ENCODE results near the gene SRSF12.

DNA sequence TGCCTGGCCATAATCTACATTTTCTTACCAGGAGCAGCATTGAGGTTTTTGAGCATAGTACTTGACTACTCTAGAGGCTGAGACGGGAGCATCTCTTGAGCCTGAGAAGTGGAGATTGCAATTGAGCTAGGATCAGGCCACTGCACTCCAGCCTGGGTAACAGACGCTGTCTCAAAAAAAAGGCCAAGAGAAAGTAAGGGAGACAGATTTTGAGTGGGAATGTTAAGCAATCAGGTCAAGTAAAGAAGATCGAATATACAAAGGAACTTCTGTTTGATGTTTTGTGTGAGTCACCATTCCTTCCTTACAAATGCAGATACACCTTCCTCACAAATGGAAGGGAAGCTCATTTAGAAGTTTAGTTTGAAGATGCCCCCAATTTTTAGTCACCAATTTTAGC, 32.9 kb downstream of the SRSF12 start:
- TF ChIP-seq, protein P1, sequence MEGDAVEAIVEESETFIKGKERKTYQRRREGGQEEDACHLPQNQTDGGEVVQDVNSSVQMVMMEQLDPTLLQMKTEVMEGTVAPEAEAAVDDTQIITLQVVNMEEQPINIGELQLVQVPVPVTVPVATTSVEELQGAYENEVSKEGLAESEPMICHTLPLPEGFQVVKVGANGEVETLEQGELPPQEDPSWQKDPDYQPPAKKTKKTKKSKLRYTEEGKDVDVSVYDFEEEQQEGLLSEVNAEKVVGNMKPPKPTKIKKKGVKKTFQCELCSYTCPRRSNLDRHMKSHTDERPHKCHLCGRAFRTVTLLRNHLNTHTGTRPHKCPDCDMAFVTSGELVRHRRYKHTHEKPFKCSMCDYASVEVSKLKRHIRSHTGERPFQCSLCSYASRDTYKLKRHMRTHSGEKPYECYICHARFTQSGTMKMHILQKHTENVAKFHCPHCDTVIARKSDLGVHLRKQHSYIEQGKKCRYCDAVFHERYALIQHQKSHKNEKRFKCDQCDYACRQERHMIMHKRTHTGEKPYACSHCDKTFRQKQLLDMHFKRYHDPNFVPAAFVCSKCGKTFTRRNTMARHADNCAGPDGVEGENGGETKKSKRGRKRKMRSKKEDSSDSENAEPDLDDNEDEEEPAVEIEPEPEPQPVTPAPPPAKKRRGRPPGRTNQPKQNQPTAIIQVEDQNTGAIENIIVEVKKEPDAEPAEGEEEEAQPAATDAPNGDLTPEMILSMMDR (IDR thresholded peaks at IDR 0.05; ENCODE audit: low read length): no peak
- no peak for TF ChIP-seq EZH2 (optimal IDR thresholded peaks at IDR 0.05; ENCODE audit: low read depth, low read length)
- TF ChIP-seq EZH2phosphoT487 (IDR thresholded peaks at IDR 0.05; ENCODE audit: low read length): no peak

Measured in MM.1S (cell line).